ENCODE data around the gene CUL5.

DNA sequence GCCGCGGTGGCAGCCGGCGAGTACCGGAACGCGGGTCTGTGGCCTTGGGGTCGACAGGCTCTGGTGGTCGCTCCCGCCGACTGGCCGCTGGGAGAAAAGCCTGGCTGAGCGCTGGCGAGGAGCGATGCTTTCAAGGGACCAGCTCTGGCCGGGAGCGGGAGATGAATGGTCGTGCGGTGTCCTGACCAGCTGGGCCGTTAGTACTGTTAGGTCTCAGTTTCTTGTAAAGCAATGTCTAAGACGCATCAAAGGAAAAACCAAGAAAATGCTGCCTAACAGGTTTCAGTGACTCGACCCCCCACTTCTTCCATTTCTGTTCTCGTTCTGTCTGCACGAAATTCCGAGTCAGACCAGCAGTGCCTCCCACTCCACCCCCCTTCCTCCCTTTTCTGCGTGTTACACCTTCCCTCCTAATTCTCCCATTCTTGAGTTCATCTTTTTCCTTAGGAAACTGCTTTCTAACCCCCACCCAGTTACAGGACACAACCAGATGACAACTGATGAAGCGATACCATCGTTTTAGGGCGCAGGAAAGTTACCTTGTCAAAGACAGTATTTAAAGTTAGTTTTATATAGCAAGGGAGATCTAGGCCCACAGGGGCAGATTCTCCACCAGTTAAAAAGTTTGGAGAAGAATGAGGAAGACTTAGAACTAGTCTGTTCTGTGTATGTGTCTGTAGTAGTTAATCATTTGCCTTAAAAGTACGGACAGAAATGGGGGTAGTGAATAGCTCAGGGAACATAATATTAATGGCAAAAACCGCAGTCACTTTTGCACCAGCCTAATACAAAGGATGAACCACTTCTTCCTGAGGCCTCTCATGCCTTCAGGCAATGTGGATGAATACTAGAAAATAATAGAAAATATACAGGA is 1.0 kb downstream of the CUL5 start:
- TF ChIP-seq SUZ12 (IDR thresholded peaks at IDR 0.05) = no peak
- TF ChIP-seq TARDBP (IDR thresholded peaks at IDR 0.05) = no peak
- no peak for TF ChIP-seq L3MBTL2 (conservative IDR thresholded peaks at IDR 0.05)
- no peak for TF ChIP-seq FOXM1 (IDR thresholded peaks at IDR 0.05; ENCODE audit: borderline replicate concordance)
- TF ChIP-seq ARNT (IDR thresholded peaks at IDR 0.05) = no peak
- TF ChIP-seq ZNF384 (IDR thresholded peaks at IDR 0.05) = no peak
- no peak for TF ChIP-seq CTBP1 (IDR thresholded peaks at IDR 0.05; ENCODE audit: borderline replicate concordance)
- TF ChIP-seq FOXK2 (IDR thresholded peaks at IDR 0.05) = no peak
- no peak for TF ChIP-seq SP1 (IDR thresholded peaks at IDR 0.05)

Measured in HEK293T (cell line).